Measurements from ENCODE around the gene SDHAF4. TPM values are rescaled to one million over a fixed set of nuclear protein-coding genes. Genes with fewer than 3 reads are reported as not detected.
A peak's percentile ranks its signal among the peaks of the same experiment; 100 is the strongest.

The SDHAF4 gene
- total and polyA plus RNA-seq, 10 of the 15 experiments (the other 5 are each of a cell fraction or from before 2014, with no cell fraction given): 8.4 to 20.4 (median 15.6) TPM

DNA sequence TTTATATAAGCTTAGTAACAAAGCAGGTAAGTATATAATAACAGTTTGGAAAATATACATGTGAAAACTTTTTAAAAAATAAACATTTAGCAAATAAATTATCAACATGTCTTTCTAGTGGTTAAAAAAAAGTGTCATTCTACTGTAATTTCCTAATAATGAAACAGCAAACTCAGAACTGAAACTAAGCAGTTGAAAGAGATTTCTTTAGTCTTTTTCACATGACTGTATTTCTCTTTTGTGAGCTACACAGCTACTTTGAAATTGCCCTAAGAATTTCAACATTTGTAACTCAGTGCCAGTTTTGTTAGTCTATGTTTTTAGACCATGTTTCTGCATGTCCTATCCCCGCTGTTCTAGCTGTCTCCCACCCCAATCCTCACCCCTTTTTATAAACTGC is 28.4 kb upstream of the SDHAF4 start (continued):
- TF ChIP-seq ZNF384 (IDR thresholded peaks at IDR 0.05; ENCODE audit: borderline replicate concordance, low read depth, low read length) (peak; percentile 76), BHLHE40 (IDR thresholded peaks at IDR 0.05; ENCODE audit: borderline replicate concordance in 1 of 2, low read depth in 2 of 2, low read length in 1 of 2) (peak in 1 of 2 experiments; percentile 40; a peak in 1 of 4 replicates), SRF (IDR thresholded peaks at IDR 0.05; ENCODE audit: low read depth in 2 of 2, low read length in 2 of 2) (no peak), ATF7 (IDR thresholded peaks at IDR 0.05; ENCODE audit: low read depth) (peak; percentile 47; the same call in 1 of the 2 replicates), IRF4 (IDR thresholded peaks at IDR 0.05; ENCODE audit: low read depth, low read length) (0 out of 2 replicates have a peak, but pooled peaks have one; percentile 40), KLF5 (IDR thresholded peaks at IDR 0.05; ENCODE audit: partially characterized antibody) (no peak), SPI1 (IDR thresholded peaks at IDR 0.05; ENCODE audit: borderline replicate concordance, insufficient read depth, low read depth, low read length) (peak; percentile 40), BACH1 (IDR thresholded peaks at IDR 0.05; ENCODE audit: borderline replicate concordance) (peak; percentile 37; the same call in 1 of the 2 replicates), EZH2 (IDR thresholded peaks at IDR 0.05; ENCODE audit: borderline replicate concordance, control insufficient read depth, low read depth, low read length) (no peak), ZNF274 (IDR thresholded peaks at IDR 0.05; ENCODE audit: insufficient read depth, insufficient read length) (no peak), RAD21 (IDR thresholded peaks at IDR 0.05; ENCODE audit: insufficient read depth, low read depth, low read length) (no peak), IKZF2 (IDR thresholded peaks at IDR 0.05) (peak; percentile 27 to 41; a peak in 2 of 4 replicates), DPF2 (IDR thresholded peaks at IDR 0.05) (peak; percentile 61), MTA2 (IDR thresholded peaks at IDR 0.05; ENCODE audit: low read depth) (peak; percentile 77), HDAC2 (IDR thresholded peaks at IDR 0.05) (no peak)
- TF ChIP-seq, protein P1, sequence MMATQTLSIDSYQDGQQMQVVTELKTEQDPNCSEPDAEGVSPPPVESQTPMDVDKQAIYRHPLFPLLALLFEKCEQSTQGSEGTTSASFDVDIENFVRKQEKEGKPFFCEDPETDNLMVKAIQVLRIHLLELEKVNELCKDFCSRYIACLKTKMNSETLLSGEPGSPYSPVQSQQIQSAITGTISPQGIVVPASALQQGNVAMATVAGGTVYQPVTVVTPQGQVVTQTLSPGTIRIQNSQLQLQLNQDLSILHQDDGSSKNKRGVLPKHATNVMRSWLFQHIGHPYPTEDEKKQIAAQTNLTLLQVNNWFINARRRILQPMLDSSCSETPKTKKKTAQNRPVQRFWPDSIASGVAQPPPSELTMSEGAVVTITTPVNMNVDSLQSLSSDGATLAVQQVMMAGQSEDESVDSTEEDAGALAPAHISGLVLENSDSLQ (IDR thresholded peaks at IDR 0.05): peak; percentile 21; the same call in 1 of the 2 replicates
